Glomerular visceral epithelial cell (primary cell): ENCODE data around the gene TNFRSF8.

ENCODE experiments used
- DNase-seq: peaks from one replicate; pipeline ENCODE4 v3.0.0-alpha.2; 2016; ENCODE audit errors: extremely low spot score

The TNFRSF8 gene

GRCh38 chr1:12157366-12158231 lies 94.5 kb downstream of the TNFRSF8 start:
- no peak for DNase-seq

- no peak for DNase-seq
Measured at GRCh38 chr1:12158357-12159092, 95.4 kb downstream of the TNFRSF8 start.

GRCh38 chr1:12159816-12160215 lies 96.7 kb downstream of the TNFRSF8 start:
- DNase-seq: no peak

GRCh38 chr1:12161324-12161661 lies 98.2 kb downstream of the TNFRSF8 start:
- no peak for DNase-seq

GRCh38 chr1:12161662-12162458 lies 98.8 kb downstream of the TNFRSF8 start:
- DNase-seq: peak; percentile 65

- DNase-seq: no peak
Measured at GRCh38 chr1:12162459-12163137, 99.5 kb downstream of the TNFRSF8 start.

GRCh38 chr1:12163210-12163609 lies 100.1 kb downstream of the TNFRSF8 start:
- no peak for DNase-seq

GRCh38 chr1:12164210-12164609 lies 101.1 kb downstream of the TNFRSF8 start:
- DNase-seq: no peak

- DNase-seq: no peak
Measured at GRCh38 chr1:12165342-12165741, 102.2 kb downstream of the TNFRSF8 start.

- peak; percentile 15 for DNase-seq
Measured at GRCh38 chr1:12166834-12167492, 103.9 kb downstream of the TNFRSF8 start, which contains the start of gene TNFRSF1B. TSS of gene TNFRSF1B (plus strand) at chr1:12166991. CDS start at chr1:12167092, 101 bp downstream.

GRCh38 chr1:12167493-12168429 lies 104.7 kb downstream of the TNFRSF8 start:
- no peak for DNase-seq

GRCh38 chr1:12168451-12169160 lies 105.5 kb downstream of the TNFRSF8 start:
- DNase-seq: no peak

- no peak for DNase-seq
Measured at GRCh38 chr1:12169442-12170135, 106.5 kb downstream of the TNFRSF8 start.

GRCh38 chr1:12170263-12170671 lies 107.2 kb downstream of the TNFRSF8 start:
- DNase-seq: no peak

- DNase-seq: no peak
Measured at GRCh38 chr1:12171206-12172041, 108.3 kb downstream of the TNFRSF8 start.

GRCh38 chr1:12172042-12172851 lies 109.1 kb downstream of the TNFRSF8 start:
- no peak for DNase-seq

- DNase-seq: no peak
Measured at GRCh38 chr1:12173041-12173509, 110.0 kb downstream of the TNFRSF8 start.
